GM12878 (cell line): ENCODE data around the gene CLIP3. TPM values are rescaled to one million over a fixed set of nuclear protein-coding genes. Genes with fewer than 3 reads are reported as not detected.

Source experiments
- ATAC-seq: fragments of 200-7000 bp; cut with Tn5 transposase; 3 replicates; pipeline ENCODE4 v1.9.1; 2020; ENCODE audit warnings: mild to moderate bottlenecking, moderate library complexity
- BruUV-seq: library from RNA; stranded (reverse); fragments of 400-500 nt; replicated peaks from 2 replicates; lab custom pipeline; 2021; lab: Mats Ljungman, UMichigan
- CTCF ChIA-PET: fragments of 300-600 bp; sonication (Branson Sonifier 250); formaldehyde crosslinking; extraction: SDS; loops from one replicate; lab custom pipeline; 2021; ENCODE audit warnings: inconsistent platforms; lab: Yijun Ruan, JAX
- POLR2A ChIA-PET: fragments of 350-600 bp; formaldehyde crosslinking; extraction: SDS; loops from one replicate; lab custom pipeline; 2021; ENCODE audit warnings: inconsistent platforms; lab: Charles Lee
- RAD21 ChIA-PET: fragments of 300-600 bp; sonication (Branson Sonifier 250); formaldehyde crosslinking; loops from one replicate; lab custom pipeline; 2023; ENCODE audit warnings: antibody characterized with exemption; ENCODE audit not compliant: unreplicated experiment; lab: Charles Lee
- SMC1A ChIA-PET: fragments of 300-600 bp; sonication (Branson Sonifier 250); formaldehyde crosslinking; loops from one replicate; lab custom pipeline; 2023; ENCODE audit not compliant: unreplicated experiment, uncharacterized antibody; lab: Charles Lee
- DNase-seq: peaks from one replicate; pipeline ENCODE4 v3.0.0-alpha.2; 2011; ENCODE audit warnings: low read depth, low spot score
- FAIRE-seq: peaks from 3 replicates; lab custom pipeline; 2011; peaks lifted over from hg19 to GRCh38; lab: Jason Lieb, UNC
- H2AFZ ChIP-seq: 2 replicates; pipeline ENCODE4 v1.6.0; 2011; ENCODE audit warnings: low read depth, low read length, control low read depth; ENCODE audit not compliant: control insufficient read depth
- H3K27ac ChIP-seq: 2 replicates; pipeline ENCODE4 v1.5.1; 2011; ENCODE audit warnings: control low read depth; ENCODE audit not compliant: control insufficient read depth, insufficient read depth
- H3K27me3 ChIP-seq, 2 experiments: replicated peaks in 1 of 2; 2 replicates each; pipeline versions ENCODE4 v1.6.0 to v1.6.1; 2011; ENCODE audit warnings: low read length in 1 of 2; ENCODE audit not compliant: control insufficient read depth in 2 of 2, insufficient read depth in 2 of 2
- H3K36me3 ChIP-seq, 2 experiments: 2 replicates each; pipeline ENCODE4 v1.5.1; 2011; ENCODE audit warnings: low read length in 1 of 2; ENCODE audit not compliant: control insufficient read depth in 2 of 2, insufficient read depth in 2 of 2
- H3K4me1 ChIP-seq: 2 replicates; pipeline ENCODE4 v1.6.1; 2011; ENCODE audit warnings: mild to moderate bottlenecking, low read length, moderate library complexity, mixed read lengths; ENCODE audit not compliant: control insufficient read depth, insufficient read depth
- H3K4me2 ChIP-seq: 2 replicates; pipeline ENCODE4 v1.6.0; 2011; ENCODE audit warnings: control low read depth; ENCODE audit not compliant: control insufficient read depth, insufficient read depth
- H3K4me3 ChIP-seq: fragments of 200-600 bp; sonication (generic); 2 replicates; pipeline ENCODE4 v1.5.1; 2016
- H3K79me2 ChIP-seq: 2 replicates; pipeline ENCODE4 v1.6.0; 2011; ENCODE audit warnings: low read length; ENCODE audit not compliant: control insufficient read depth, insufficient read depth
- H3K9ac ChIP-seq: 2 replicates; pipeline ENCODE4 v1.8.0; 2011; ENCODE audit warnings: low read length, control low read depth, mixed read lengths; ENCODE audit not compliant: control insufficient read depth, insufficient read depth
- H3K9me3 ChIP-seq: replicated peaks from 3 replicates; pipeline ENCODE4 v1.5.1; 2011; ENCODE audit warnings: mild to moderate bottlenecking, low read length; ENCODE audit not compliant: control insufficient read depth, insufficient read depth
- H4K20me1 ChIP-seq: 2 replicates; pipeline ENCODE4 v1.6.0; 2011; ENCODE audit not compliant: control insufficient read depth, insufficient read depth
- ATF3 ChIP-seq: IDR thresholded peaks from 2 replicates; pipeline ENCODE4 v1.6.1; 2011; ENCODE audit warnings: low read depth, mild to moderate bottlenecking, low read length, moderate library complexity, borderline replicate concordance; ENCODE audit errors: extremely low read depth
- BCLAF1 ChIP-seq: fragments of 450-650 bp; IDR thresholded peaks from 2 replicates; pipeline ENCODE4 v1.6.1; 2017; ENCODE audit warnings: antibody characterized with exemption, mild to moderate bottlenecking, moderate library complexity
- CHD2 ChIP-seq: IDR thresholded peaks from 2 replicates; pipeline ENCODE4 v1.6.1; 2011; ENCODE audit warnings: low read depth, low read length, improper control_type of control experiment, borderline replicate concordance
- CHD4 ChIP-seq: fragments of 200-600 bp; sonication (generic); IDR thresholded peaks from 2 replicates; pipeline ENCODE4 v1.6.1; 2016; ENCODE audit warnings: mild to moderate bottlenecking
- ELK1 ChIP-seq: IDR thresholded peaks from 2 replicates; pipeline ENCODE4 v1.6.1; 2012; ENCODE audit warnings: low read depth, low read length, improper control_type of control experiment
- GABPA ChIP-seq: IDR thresholded peaks from 2 replicates; pipeline ENCODE4 v1.6.1; 2014; ENCODE audit warnings: antibody characterized with exemption, low read depth, mild to moderate bottlenecking, inconsistent platforms
- IKZF1 ChIP-seq: fragments of 450-650 bp; conservative IDR thresholded peaks from 2 replicates; pipeline ENCODE4 v1.6.1; 2017; ENCODE audit warnings: antibody characterized with exemption, mild to moderate bottlenecking
- KAT2A ChIP-seq: conservative IDR thresholded peaks from 2 replicates; pipeline ENCODE4 v1.6.1; 2011; ENCODE audit warnings: low read depth, low read length; ENCODE audit not compliant: control insufficient read depth
- KLF5 ChIP-seq: fragments of 450-650 bp; IDR thresholded peaks from 2 replicates; pipeline ENCODE4 v1.6.1; 2014; ENCODE audit warnings: mild to moderate bottlenecking; ENCODE audit not compliant: partially characterized antibody
- PML ChIP-seq: IDR thresholded peaks from 2 replicates; pipeline ENCODE4 v1.6.1; 2012; ENCODE audit warnings: low read length, inconsistent platforms
- RAD21 ChIP-seq: IDR thresholded peaks from 2 replicates; pipeline ENCODE4 v1.6.1; 2011; ENCODE audit warnings: mild to moderate bottlenecking, low read depth, low read length, moderate library complexity; ENCODE audit not compliant: insufficient read depth
- RBBP5 ChIP-seq: fragments of 200-600 bp; sonication (generic); conservative IDR thresholded peaks from 2 replicates; pipeline ENCODE4 v1.6.1; 2016
- RFX5 ChIP-seq: IDR thresholded peaks from 2 replicates; pipeline ENCODE4 v1.6.1; 2011; ENCODE audit warnings: low read depth, low read length, improper control_type of control experiment
- YBX1 ChIP-seq: fragments of 450-650 bp; IDR thresholded peaks from 2 replicates; pipeline ENCODE4 v1.6.1; 2016; ENCODE audit warnings: antibody characterized with exemption
- ZNF384 ChIP-seq: IDR thresholded peaks from 2 replicates; pipeline ENCODE4 v1.6.1; 2012; ENCODE audit warnings: low read depth, mild to moderate bottlenecking, low read length, improper control_type of control experiment, borderline replicate concordance
- WGBS: methylation state at CpG from one replicate; pipeline ENCODE4 v1.1.6; 2016; ENCODE audit warnings: low lambda C conversion rate; ENCODE audit not compliant: insufficient replicate concordance, insufficient coverage; ENCODE audit errors: missing lambda C conversion rate; 5-methylcytosine and 5-hydroxymethylcytosine counted together
- in situ Hi-C: fragments of 300-500 bp; cut with MboI; formaldehyde crosslinking; loops from 9 replicates; pipeline ENCODE4 v1.14.3; 2018; ENCODE audit warnings: mixed read lengths
- intact Hi-C: fragments of 100-400 bp; cut with micrococcal nuclease; formaldehyde crosslinking; loops from one replicate; pipeline ENCODE4 v1.14.2; 2022; ENCODE audit not compliant: unreplicated experiment
- polyA plus RNA-seq, 11 experiments: library from polyadenylated mRNA; depleted of rRNA in 4 of 11; unstranded in 6 of 11; stranded (reverse) in 5 of 11; fragments of >200 nt; fragmentation: Nextera tagmentation in 4 of 11; fragmentation: Illumina TruSeq in 1 of 11; extraction: Ambion mirVana in 4 of 11; extraction: Trizol in 1 of 11; gene quantifications; 1 replicate in 1 of 11; 2 replicates in 10 of 11; pipeline versions ENCODE4 v1.2.1 to v1.2.3, GENCODE V29; 2011 to 2016; ENCODE audit warnings: inconsistent platforms in 2 of 11, missing spikeins in 2 of 11, low read depth in 1 of 11
- total RNA-seq, 4 experiments: library from RNA; depleted of rRNA in 3 of 4; stranded (reverse); fragments of >200 nt in 3 of 4; fragmentation: Illumina TruSeq in 1 of 4; extraction: Trizol in 1 of 4; gene quantifications; 2 replicates each; pipeline versions ENCODE4 v1.2.1 to v1.2.3, GENCODE V29; 2013 to 2021

The CLIP3 gene
- total and polyA plus RNA-seq, 10 of the 15 experiments (the other 5 are each of a cell fraction or from before 2014, with no cell fraction given): 0.09 to 2.7 (median 0.45) TPM; not detected in 1

- H3K4me1 ChIP-seq: peaks cover 25% of the 10 kb centered on the region
- CTCF ChIA-PET: no interaction called here
- TF ChIP-seq YBX1: no peak
- TF ChIP-seq KAT2A: no peak
- no peak for TF ChIP-seq KLF5
- no peak for TF ChIP-seq RBBP5
- no peak for TF ChIP-seq CHD2
- no peak for TF ChIP-seq BCLAF1
- TF ChIP-seq RAD21: no peak
- no peak for TF ChIP-seq ZNF384
- no peak for TF ChIP-seq GABPA
- no peak for TF ChIP-seq CHD4
- no peak for TF ChIP-seq RFX5
- TF ChIP-seq ATF3: no peak
- no peak for TF ChIP-seq IKZF1
- TF ChIP-seq PML: no peak
- no peak for TF ChIP-seq ELK1
Observed at GRCh38 chr19:35991731-35992450, 40.8 kb downstream of the CLIP3 start.

More at GRCh38 chr19:35991731-35992450, 40.8 kb downstream of the CLIP3 start:
- Histone ChIP-seq H3K79me2 (peaks cover 20% of the 10 kb centered on the region), H2AFZ (no peak overlapping the region), H3K27ac (no peak overlapping the region), H3K36me3 (no peaks in the 10 kb centered on the region), H4K20me1 (no peaks in the 10 kb centered on the region), H3K9me3 (no peaks in the 10 kb centered on the region), H3K4me2 (no peak overlapping the region), H3K27me3 (no peaks in the 10 kb centered on the region), H3K4me3 (no peak overlapping the region), H3K9ac (no peak overlapping the region)
- in situ Hi-C loops (no loop called here), intact Hi-C loops (no loop called here)
- BruUV-seq: no TSS peak
- ChIA-PET RAD21 (interaction anchor here (1.0 kb wide), 1 partner anchor 22 kb away, joined by 3 read pairs; the partner anchor contains the start of gene ALKBH6), POLR2A (no interaction called here), SMC1A (interaction anchor here (1.2 to 1.3 kb wide), 2 partner anchors 61 to 246 kb away, joined by 3 read pairs; partner anchors contain the start of genes PSENEN and U2AF1L4)
- DNase-seq (no peak), FAIRE-seq (no peak), ATAC-seq (no peak)
- WGBS: 72% methylated on average over 7 of the region's 7 CpGs
